Neural crest cell (in vitro differentiated cells): ENCODE results near the gene MTCL1. TPM values are rescaled to one million over a fixed set of nuclear protein-coding genes. Genes with fewer than 3 reads are reported as not detected.

Experiments used
- DNase-seq: peaks from one replicate; pipeline ENCODE4 v3.0.0; 2021; ENCODE audit warnings: low read depth, mixed read lengths, low spot score
- H3K27ac Mint-ChIP-seq: one replicate; pipeline ENCODE4 v1.8.0; 2021; ENCODE audit warnings: mild to moderate bottlenecking, mixed read lengths; ENCODE audit not compliant: unreplicated experiment
- H3K27me3 Mint-ChIP-seq: 2 replicates; pipeline ENCODE4 v1.8.0; 2021; ENCODE audit warnings: low read depth, mild to moderate bottlenecking, mixed read lengths
- H3K36me3 Mint-ChIP-seq: 2 replicates; pipeline ENCODE4 v1.8.0; 2021; ENCODE audit warnings: low read depth, mild to moderate bottlenecking, mixed read lengths
- H3K4me1 Mint-ChIP-seq: 2 replicates; pipeline ENCODE4 v1.8.0; 2021; ENCODE audit warnings: mixed read lengths
- H3K4me3 Mint-ChIP-seq: one replicate; pipeline ENCODE4 v1.8.0; 2021; ENCODE audit warnings: mild to moderate bottlenecking, mixed read lengths
- H3K9me3 Mint-ChIP-seq: 2 replicates; pipeline ENCODE4 v1.8.0; 2021; ENCODE audit warnings: mixed read lengths
- CTCF ChIP-seq: fragments of 200-600 bp; sonication (generic); conservative IDR thresholded peaks from 2 replicates; pipeline ENCODE4 v1.5.0; 2021; ENCODE audit warnings: antibody characterized with exemption, mild to moderate bottlenecking
- total RNA-seq: library from RNA; stranded (reverse); gene quantifications from 2 replicates; pipeline ENCODE4 v1.2.1, GENCODE V29; 2021

MTCL1 gene
- total RNA-seq, 1 donor from 2014 or later, result 17.8 TPM

- no peaks in the 10 kb centered on the region for H3K36me3 Mint-ChIP-seq
- no peak for DNase-seq
- no peaks in the 10 kb centered on the region for H3K27me3 Mint-ChIP-seq
- no peak overlapping the region for H3K27ac Mint-ChIP-seq
- H3K9me3 Mint-ChIP-seq, result no peaks in the 10 kb centered on the region
- H3K4me3 Mint-ChIP-seq, result no peak overlapping the region
- H3K4me1 Mint-ChIP-seq, result peaks cover 20% of the 10 kb centered on the region
- TF ChIP-seq CTCF, result no peak
These were observed 151.5 kb downstream of the MTCL1 start for GRCh38 chr18:8856769-8857393.

DNA sequence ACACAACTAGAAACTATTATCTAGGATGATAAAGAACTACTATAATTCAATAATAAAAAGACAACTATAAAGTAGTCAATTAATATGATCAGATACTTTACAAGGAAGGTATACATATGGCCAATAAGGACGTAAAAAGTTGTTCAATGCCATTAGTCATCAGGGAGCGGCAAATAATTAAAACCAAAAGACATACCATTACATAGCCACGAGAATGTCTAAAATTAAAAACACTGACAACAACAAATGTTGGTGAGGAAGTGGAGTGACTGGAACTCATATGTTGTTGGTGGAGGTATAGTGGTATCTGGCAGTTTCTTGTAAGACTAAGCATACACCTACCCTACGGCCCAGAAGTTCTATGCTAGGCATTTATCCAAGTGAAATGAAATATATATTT, 152.4 kb downstream of the MTCL1 start:
- no peak for DNase-seq
- TF ChIP-seq CTCF, result no peak
- Mint-ChIP-seq H3K4me1 (peaks cover 20% of the 10 kb centered on the region), H3K9me3 (no peaks in the 10 kb centered on the region), H3K4me3 (no peak overlapping the region), H3K36me3 (no peaks in the 10 kb centered on the region), H3K27me3 (no peaks in the 10 kb centered on the region), H3K27ac (no peak overlapping the region)

GRCh38 chr18:8858888-8859511, 153.6 kb downstream of the MTCL1 start:
- H3K9me3 Mint-ChIP-seq, result no peaks in the 10 kb centered on the region
- H3K27me3 Mint-ChIP-seq, result no peaks in the 10 kb centered on the region
- no peak overlapping the region for H3K27ac Mint-ChIP-seq
- no peaks in the 10 kb centered on the region for H3K36me3 Mint-ChIP-seq
- TF ChIP-seq CTCF, result no peak
- DNase-seq, result no peak
- no peak overlapping the region for H3K4me3 Mint-ChIP-seq
- peaks cover 19% of the 10 kb centered on the region for H3K4me1 Mint-ChIP-seq

- no peaks in the 10 kb centered on the region for H3K27me3 Mint-ChIP-seq
- no peak for TF ChIP-seq CTCF
- no peak overlapping the region for H3K4me3 Mint-ChIP-seq
- no peaks in the 10 kb centered on the region for H3K9me3 Mint-ChIP-seq
- peaks cover 6% of the 10 kb centered on the region for H3K4me1 Mint-ChIP-seq
- DNase-seq, result no peak
- H3K36me3 Mint-ChIP-seq, result no peaks in the 10 kb centered on the region
- no peak overlapping the region for H3K27ac Mint-ChIP-seq
These were observed 155.7 kb downstream of the MTCL1 start for GRCh38 chr18:8860845-8861642.

GRCh38 chr18:8863427-8863826, 158.1 kb downstream of the MTCL1 start:
- no peaks in the 10 kb centered on the region for H3K9me3 Mint-ChIP-seq
- H3K36me3 Mint-ChIP-seq, result no peaks in the 10 kb centered on the region
- H3K27me3 Mint-ChIP-seq, result no peaks in the 10 kb centered on the region
- no peak for DNase-seq
- H3K27ac Mint-ChIP-seq, result no peak overlapping the region
- H3K4me1 Mint-ChIP-seq, result no peaks in the 10 kb centered on the region
- TF ChIP-seq CTCF, result no peak
- H3K4me3 Mint-ChIP-seq, result no peak overlapping the region
